ENCODE results near the gene DDX1.

- TF ChIP-seq CTCF (conservative IDR thresholded peaks at IDR 0.05; ENCODE audit: low read length) (peak; percentile 97), EZH2phosphoT487 (IDR thresholded peaks at IDR 0.05; ENCODE audit: borderline replicate concordance, low read depth, low read length) (no peak)
Measured at GRCh38 chr2:15636972-15637785, 45.5 kb downstream of the DDX1 start.
